Type B pancreatic cell (in vitro differentiated cells): ENCODE results near the gene KCNT2. TPM values are rescaled to one million over a fixed set of nuclear protein-coding genes. Genes with fewer than 3 reads are reported as not detected.

Source experiments
- DNase-seq: peaks from one replicate; pipeline ENCODE4 v3.0.0; 2021; ENCODE audit warnings: mixed read lengths; ENCODE audit not compliant: unreplicated experiment; ENCODE audit errors: extremely low spot score
- H3K27ac Mint-ChIP-seq: 2 replicates; pipeline ENCODE4 v1.8.0; 2021; ENCODE audit warnings: mild to moderate bottlenecking, mixed read lengths
- H3K27me3 Mint-ChIP-seq: 2 replicates; pipeline ENCODE4 v1.8.0; 2021; ENCODE audit warnings: mixed read lengths
- H3K36me3 Mint-ChIP-seq: 2 replicates; pipeline ENCODE4 v1.8.0; 2021; ENCODE audit warnings: mixed read lengths
- H3K4me1 Mint-ChIP-seq: one replicate; pipeline ENCODE4 v1.8.0; 2021; ENCODE audit warnings: mixed read lengths; ENCODE audit not compliant: unreplicated experiment
- H3K4me3 Mint-ChIP-seq: 2 replicates; pipeline ENCODE4 v1.8.0; 2021; ENCODE audit warnings: mild to moderate bottlenecking, mixed read lengths
- H3K9me3 Mint-ChIP-seq: 2 replicates; pipeline ENCODE4 v1.8.0; 2021; ENCODE audit warnings: mixed read lengths
- CTCF ChIP-seq: fragments of 200-600 bp; sonication (generic); conservative IDR thresholded peaks from 2 replicates; pipeline ENCODE4 v1.5.0; 2021; ENCODE audit warnings: antibody characterized with exemption, mild to moderate bottlenecking
- total RNA-seq: library from RNA; stranded (reverse); gene quantifications from 2 replicates; pipeline ENCODE4 v1.2.1, GENCODE V29; 2021; ENCODE audit warnings: low replicate concordance

KCNT2 gene
- total RNA-seq, 1 donor from 2014 or later = 10.9 TPM

DNA sequence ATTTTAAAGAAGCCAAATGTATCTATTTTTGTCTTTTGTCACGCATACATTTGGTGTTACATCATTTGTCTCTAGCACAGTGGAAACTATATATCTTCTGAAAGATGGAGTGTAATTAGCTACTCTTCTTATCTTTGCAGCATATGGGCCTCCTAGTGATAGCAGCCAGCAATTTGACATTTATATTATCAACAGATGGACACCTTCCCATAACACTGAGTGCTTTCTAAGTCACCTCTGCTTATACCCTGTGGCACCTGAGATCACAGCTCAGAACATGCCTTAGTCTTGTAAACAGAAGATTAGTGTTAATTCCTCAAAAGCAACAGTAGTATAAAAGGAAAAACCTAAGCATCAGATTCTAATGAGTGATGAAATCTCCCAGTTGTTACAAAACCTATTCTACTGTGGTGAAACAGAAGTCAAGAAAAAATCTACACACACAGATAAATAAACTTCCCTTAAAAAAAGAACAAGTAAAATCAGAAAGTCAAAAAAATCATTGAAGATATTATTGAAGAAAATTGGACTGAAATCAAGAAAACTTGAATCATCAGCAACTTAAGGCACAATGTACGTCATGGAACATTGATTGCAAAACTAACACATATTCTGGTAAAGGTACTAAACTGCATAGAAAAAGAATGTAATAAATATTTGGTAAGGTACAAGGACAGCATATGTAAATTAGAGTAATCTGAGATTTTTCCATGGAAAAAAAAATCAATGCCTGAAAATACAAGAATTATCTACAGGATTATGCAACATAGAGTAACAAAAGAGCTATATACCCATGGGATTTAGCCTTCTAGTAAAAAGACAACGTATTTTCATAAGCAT, 61.7 kb downstream of the KCNT2 start:
- H3K27me3 Mint-ChIP-seq = no peaks in the 10 kb centered on the region
- no peak overlapping the region for H3K27ac Mint-ChIP-seq
- H3K4me3 Mint-ChIP-seq = no peak overlapping the region
- no peak for TF ChIP-seq CTCF
- no peaks in the 10 kb centered on the region for H3K36me3 Mint-ChIP-seq
- peaks cover 4% of the 10 kb centered on the region for H3K4me1 Mint-ChIP-seq
- H3K9me3 Mint-ChIP-seq = no peaks in the 10 kb centered on the region
- DNase-seq = no peak

- Mint-ChIP-seq H3K36me3 (no peaks in the 10 kb centered on the region), H3K27me3 (no peaks in the 10 kb centered on the region), H3K4me1 (peaks cover 4% of the 10 kb centered on the region), H3K27ac (no peak overlapping the region), H3K9me3 (no peaks in the 10 kb centered on the region), H3K4me3 (no peak overlapping the region)
- TF ChIP-seq CTCF = no peak
- no peak for DNase-seq
Observed at GRCh38 chr1:196545222-196545621, 63.0 kb downstream of the KCNT2 start.

DNA sequence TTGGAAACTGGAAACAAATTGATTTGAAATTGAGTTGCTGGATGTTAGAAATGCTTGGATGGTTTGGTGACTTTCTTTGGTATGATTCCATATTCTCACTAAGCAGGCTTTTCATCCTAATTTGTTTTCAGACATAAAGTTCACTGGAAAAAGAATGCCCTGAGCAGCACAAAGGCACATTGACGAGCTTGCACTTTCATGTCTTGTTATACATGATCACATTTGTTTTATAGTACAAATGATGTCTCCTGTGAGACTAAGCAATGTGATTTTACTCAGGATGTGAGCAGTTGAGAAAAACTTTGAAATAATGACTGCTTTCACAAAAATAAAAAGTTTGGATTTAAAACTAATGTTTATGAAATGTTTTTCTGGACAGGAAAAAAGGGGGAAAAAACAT, 63.6 kb downstream of the KCNT2 start:
- no peak for TF ChIP-seq CTCF
- Mint-ChIP-seq H3K27me3 (no peaks in the 10 kb centered on the region), H3K4me1 (peaks cover 4% of the 10 kb centered on the region), H3K9me3 (no peaks in the 10 kb centered on the region), H3K4me3 (no peak overlapping the region), H3K27ac (no peak overlapping the region), H3K36me3 (no peaks in the 10 kb centered on the region)
- DNase-seq = no peak

- no peak overlapping the region for H3K4me3 Mint-ChIP-seq
- no peak for DNase-seq
- no peaks in the 10 kb centered on the region for H3K27me3 Mint-ChIP-seq
- no peaks in the 10 kb centered on the region for H3K36me3 Mint-ChIP-seq
- peaks cover 4% of the 10 kb centered on the region for H3K4me1 Mint-ChIP-seq
- H3K9me3 Mint-ChIP-seq = no peaks in the 10 kb centered on the region
- no peak for TF ChIP-seq CTCF
- no peak overlapping the region for H3K27ac Mint-ChIP-seq
Observed at GRCh38 chr1:196543833-196544232, 64.4 kb downstream of the KCNT2 start.

DNA sequence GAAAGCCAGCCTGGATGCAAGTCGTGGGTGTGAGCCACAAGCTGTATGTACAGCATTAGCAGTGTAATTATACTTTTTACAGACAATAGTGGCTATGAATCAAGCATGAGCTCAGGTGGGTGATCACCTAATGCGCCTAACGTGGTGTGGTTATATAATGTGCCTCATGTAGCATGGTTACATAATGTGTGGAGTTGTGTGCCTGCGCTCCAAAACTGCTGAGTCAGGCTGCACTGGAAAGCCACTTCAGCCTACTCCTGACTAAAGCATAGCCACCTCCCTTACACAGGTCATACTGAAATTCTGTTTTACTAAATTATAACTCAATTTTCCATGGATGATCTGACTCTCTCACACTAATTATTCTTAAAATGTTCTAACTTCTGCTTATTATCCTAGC, 69.8 kb downstream of the KCNT2 start:
- H3K4me1 Mint-ChIP-seq = no peaks in the 10 kb centered on the region
- H3K27me3 Mint-ChIP-seq = no peaks in the 10 kb centered on the region
- H3K27ac Mint-ChIP-seq = no peak overlapping the region
- peaks cover 7% of the 10 kb centered on the region for H3K9me3 Mint-ChIP-seq
- no peaks in the 10 kb centered on the region for H3K36me3 Mint-ChIP-seq
- no peak for DNase-seq
- no peak overlapping the region for H3K4me3 Mint-ChIP-seq
- TF ChIP-seq CTCF = no peak
